ENCODE data around the gene CSMD2.

CSMD2 gene

GRCh38 chr1:33819290-33819912 is 345.6 kb downstream of the CSMD2 start:
- Histone ChIP-seq H3K4me3 (no peak overlapping the region), H3K27ac (no peak overlapping the region)
- DNase-seq (ENCODE audit: low spot score) = no peak
- TF ChIP-seq CTCF (IDR thresholded peaks at IDR 0.05) = no peak

GRCh38 chr1:33818071-33818470 is 347.0 kb downstream of the CSMD2 start:
- Histone ChIP-seq H3K4me3 (no peak overlapping the region), H3K27ac (no peak overlapping the region)
- TF ChIP-seq CTCF (IDR thresholded peaks at IDR 0.05) = no peak
- no peak for DNase-seq (ENCODE audit: low spot score)

- Histone ChIP-seq H3K4me3 (no peak overlapping the region), H3K27ac (no peak overlapping the region)
- no peak for DNase-seq (ENCODE audit: low spot score)
- no peak for TF ChIP-seq CTCF (IDR thresholded peaks at IDR 0.05)
Observed at GRCh38 chr1:33815061-33815460, 350.0 kb downstream of the CSMD2 start.

- no peak for DNase-seq (ENCODE audit: low spot score)
- TF ChIP-seq CTCF (IDR thresholded peaks at IDR 0.05) = no peak
- H3K27ac ChIP-seq = no peak overlapping the region
- H3K4me3 ChIP-seq = no peak overlapping the region
Observed at GRCh38 chr1:33814166-33814565, 350.9 kb downstream of the CSMD2 start.

- DNase-seq (ENCODE audit: low spot score) = peak; percentile 59
- Histone ChIP-seq H3K4me3 (no peak overlapping the region), H3K27ac (no peak overlapping the region)
- no peak for TF ChIP-seq CTCF (IDR thresholded peaks at IDR 0.05)
Observed at GRCh38 chr1:33810571-33810970, 354.5 kb downstream of the CSMD2 start.

GRCh38 chr1:33805988-33806387 is 359.0 kb downstream of the CSMD2 start:
- Histone ChIP-seq H3K4me3 (no peak overlapping the region), H3K27ac (no peak overlapping the region)
- no peak for TF ChIP-seq CTCF (IDR thresholded peaks at IDR 0.05)
- DNase-seq (ENCODE audit: low spot score) = peak; percentile 4

GRCh38 chr1:33802268-33802667 is 362.8 kb downstream of the CSMD2 start:
- Histone ChIP-seq H3K27ac (no peak overlapping the region), H3K4me3 (no peak overlapping the region)
- DNase-seq (ENCODE audit: low spot score) = peak; percentile 28
- TF ChIP-seq CTCF (IDR thresholded peaks at IDR 0.05) = no peak

All from coronary artery (tissue), 2 donors.